Jurkat, Clone E6-1 (cell line): Measurements from ENCODE around the gene SIRT1.
"Not testable (repeated sequence)": the region's sequence is repeated elsewhere in the genome, so short reads cannot be mapped to it uniquely, and the experiment has no call there.

Source experiments
- DNase-seq: peaks from one replicate; pipeline ENCODE4 v3.0.0-alpha.2; 2011; ENCODE audit warnings: low read depth, low spot score
- H3K4me3 ChIP-seq: 2 replicates; pipeline ENCODE4 v1.5.1; 2011; ENCODE audit warnings: mild to moderate bottlenecking, low read length, control low read depth, moderate library complexity

Gene SIRT1

DNA sequence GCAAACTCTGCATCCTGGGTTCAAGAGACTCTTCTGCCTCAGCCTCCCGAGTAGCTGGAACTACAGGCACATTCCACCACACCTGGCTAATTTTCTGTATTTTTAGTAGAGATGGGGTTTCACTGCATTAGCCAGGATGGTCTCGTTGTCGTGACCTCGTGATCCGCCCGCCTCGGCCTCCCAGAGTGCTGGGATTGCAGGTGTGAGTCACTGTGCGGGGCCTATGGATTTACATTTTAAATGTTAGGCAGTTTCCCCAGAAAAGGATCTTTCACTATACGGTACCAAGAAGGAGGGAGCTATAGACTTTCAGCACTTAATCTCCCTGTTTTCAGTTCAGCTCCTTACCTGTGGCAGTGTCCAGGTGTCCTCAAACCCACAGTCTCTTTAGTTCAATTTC is 50.8 kb downstream of the SIRT1 start:
- no peak for DNase-seq
- no peak overlapping the region for H3K4me3 ChIP-seq

GRCh38 chr10:67936416-67936815 is 52.0 kb downstream of the SIRT1 start:
- no peak for DNase-seq
- H3K4me3 ChIP-seq = no peak overlapping the region

DNA sequence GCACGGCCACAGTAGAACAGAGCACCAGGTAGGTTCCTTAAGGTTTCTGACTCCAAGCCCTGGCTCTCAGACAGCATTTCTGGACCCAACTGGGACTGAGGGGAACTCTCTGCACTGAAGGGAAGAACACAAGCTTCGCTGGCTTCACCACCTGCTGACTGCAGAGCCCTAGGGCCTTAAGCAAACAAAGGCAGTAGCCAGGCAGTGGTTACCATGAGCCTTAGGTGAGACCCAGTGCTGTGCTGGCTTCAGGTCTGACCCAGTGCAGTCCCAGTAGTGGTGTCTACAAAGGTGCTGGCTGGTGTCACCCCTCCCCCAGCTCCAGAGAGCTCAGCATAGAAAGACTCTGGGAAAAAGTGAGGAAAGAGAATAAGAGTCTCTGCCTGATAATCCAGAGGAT is 59.5 kb downstream of the SIRT1 start:
- H3K4me3 ChIP-seq = no peak overlapping the region
- no peak for DNase-seq

- H3K4me3 ChIP-seq = no peak overlapping the region
- no peak for DNase-seq
Observed at GRCh38 chr10:67955614-67956013, 71.2 kb downstream of the SIRT1 start.

- no peak overlapping the region for H3K4me3 ChIP-seq
- no peak for DNase-seq
Observed at GRCh38 chr10:67959839-67960476, 75.5 kb downstream of the SIRT1 start.

DNA sequence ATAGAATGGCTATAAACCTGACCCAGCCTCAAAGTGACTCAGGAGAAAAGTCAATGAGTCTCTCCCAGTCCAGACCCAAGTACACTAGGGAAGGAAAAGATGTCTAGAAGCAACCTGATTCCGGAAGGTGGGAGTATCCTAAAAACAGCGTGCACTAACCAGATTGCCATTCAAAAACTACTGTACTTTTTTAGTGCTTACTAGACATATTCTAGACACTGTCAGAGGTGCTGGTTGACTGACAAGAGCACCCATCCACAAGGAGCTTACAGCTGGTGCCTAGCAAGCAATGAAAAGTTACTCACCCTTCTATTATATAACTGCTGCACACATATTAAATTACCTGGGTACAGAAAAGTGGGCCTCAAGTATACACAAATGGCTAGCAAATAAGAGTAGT is 81.0 kb downstream of the SIRT1 start:
- DNase-seq = no peak
- H3K4me3 ChIP-seq = no peak overlapping the region

- not testable (repeated sequence) for H3K4me3 ChIP-seq, DNase-seq
Observed at GRCh38 chr10:67966035-67966434, 81.6 kb downstream of the SIRT1 start.
